Kidney epithelial cell (primary cell): ENCODE data around the gene TMEM14A. TPM values are rescaled to one million over a fixed set of nuclear protein-coding genes. Genes with fewer than 3 reads are reported as not detected.

Experiments
- DNase-seq: peaks from one replicate; pipeline ENCODE4 v3.0.0-alpha.2; 2010; ENCODE audit warnings: low read depth
- H3K27me3 ChIP-seq: 2 replicates; pipeline ENCODE4 v1.6.0; 2011; ENCODE audit warnings: low read length; ENCODE audit not compliant: control insufficient read depth, insufficient read depth
- H3K36me3 ChIP-seq: 2 replicates; pipeline ENCODE4 v1.5.1; 2011; ENCODE audit warnings: low read length; ENCODE audit not compliant: control insufficient read depth, insufficient read depth
- H3K4me3 ChIP-seq: 2 replicates; pipeline ENCODE4 v1.5.1; 2011; ENCODE audit warnings: low read depth, mild to moderate bottlenecking, control low read depth, low read length
- total RNA-seq: library from RNA; depleted of rRNA; stranded (reverse); fragments of >200 nt; gene quantifications from 2 replicates; pipeline ENCODE4 v1.2.3, GENCODE V29; 2015
- TF ChIP-seq, protein P1 (sequence below): IDR thresholded peaks from 2 replicates; pipeline ENCODE4 v1.5.1; 2011; ENCODE audit warnings: mild to moderate bottlenecking, moderate library complexity, low read length, control low read depth, inconsistent platforms; ENCODE audit not compliant: insufficient read depth, poor library complexity, severe bottlenecking

Gene TMEM14A
- total RNA-seq, 1 donor from 2014 or later, result 35.3 TPM

DNA sequence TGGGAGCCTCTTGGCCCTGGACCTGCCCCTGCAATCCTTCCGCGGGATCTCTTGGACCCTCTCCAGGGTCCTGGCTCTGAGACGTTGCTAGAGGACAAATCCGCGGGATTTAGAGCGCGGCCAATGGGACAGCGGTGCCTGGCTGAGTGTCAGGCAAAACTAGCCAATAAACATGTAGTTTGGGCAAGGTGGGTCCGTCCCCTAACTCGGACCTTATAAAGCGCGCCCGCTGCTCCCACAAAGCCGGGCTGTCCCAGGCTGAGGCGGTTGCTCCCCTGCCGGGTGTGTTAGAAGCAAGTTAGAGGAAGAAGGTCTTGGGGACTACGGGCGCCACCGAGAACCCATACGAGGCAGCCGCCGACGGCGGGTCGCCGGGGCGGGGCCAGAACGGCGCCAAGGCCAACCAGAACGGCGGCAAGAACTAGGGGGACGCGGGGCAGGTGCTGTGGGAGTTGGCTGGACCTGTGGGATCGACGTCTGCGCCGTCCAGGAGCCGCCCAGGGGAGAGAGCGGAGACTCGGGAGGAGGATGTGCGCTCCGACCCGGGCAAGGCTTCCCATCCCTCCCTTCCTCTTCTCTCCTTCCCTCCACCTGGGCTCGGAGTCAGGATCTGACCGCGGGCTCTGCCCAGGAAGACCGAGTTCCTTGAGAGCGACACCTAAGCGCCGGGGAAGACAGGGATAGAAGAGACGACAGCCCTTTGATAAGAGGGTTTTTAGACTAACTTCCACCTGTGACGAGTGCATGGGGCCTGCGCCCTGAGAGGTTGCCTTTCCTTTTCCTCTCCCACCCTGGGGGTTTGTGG lies 6.5 kb upstream of the TMEM14A start:
- H3K27me3 ChIP-seq, result no peaks in the 10 kb centered on the region
- H3K36me3 ChIP-seq, result no peaks in the 10 kb centered on the region
- peak overlapping the region; percentile 56 for H3K4me3 ChIP-seq
- TF ChIP-seq, protein P1, sequence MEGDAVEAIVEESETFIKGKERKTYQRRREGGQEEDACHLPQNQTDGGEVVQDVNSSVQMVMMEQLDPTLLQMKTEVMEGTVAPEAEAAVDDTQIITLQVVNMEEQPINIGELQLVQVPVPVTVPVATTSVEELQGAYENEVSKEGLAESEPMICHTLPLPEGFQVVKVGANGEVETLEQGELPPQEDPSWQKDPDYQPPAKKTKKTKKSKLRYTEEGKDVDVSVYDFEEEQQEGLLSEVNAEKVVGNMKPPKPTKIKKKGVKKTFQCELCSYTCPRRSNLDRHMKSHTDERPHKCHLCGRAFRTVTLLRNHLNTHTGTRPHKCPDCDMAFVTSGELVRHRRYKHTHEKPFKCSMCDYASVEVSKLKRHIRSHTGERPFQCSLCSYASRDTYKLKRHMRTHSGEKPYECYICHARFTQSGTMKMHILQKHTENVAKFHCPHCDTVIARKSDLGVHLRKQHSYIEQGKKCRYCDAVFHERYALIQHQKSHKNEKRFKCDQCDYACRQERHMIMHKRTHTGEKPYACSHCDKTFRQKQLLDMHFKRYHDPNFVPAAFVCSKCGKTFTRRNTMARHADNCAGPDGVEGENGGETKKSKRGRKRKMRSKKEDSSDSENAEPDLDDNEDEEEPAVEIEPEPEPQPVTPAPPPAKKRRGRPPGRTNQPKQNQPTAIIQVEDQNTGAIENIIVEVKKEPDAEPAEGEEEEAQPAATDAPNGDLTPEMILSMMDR, result no peak
- DNase-seq, result peak; percentile 82

DNA sequence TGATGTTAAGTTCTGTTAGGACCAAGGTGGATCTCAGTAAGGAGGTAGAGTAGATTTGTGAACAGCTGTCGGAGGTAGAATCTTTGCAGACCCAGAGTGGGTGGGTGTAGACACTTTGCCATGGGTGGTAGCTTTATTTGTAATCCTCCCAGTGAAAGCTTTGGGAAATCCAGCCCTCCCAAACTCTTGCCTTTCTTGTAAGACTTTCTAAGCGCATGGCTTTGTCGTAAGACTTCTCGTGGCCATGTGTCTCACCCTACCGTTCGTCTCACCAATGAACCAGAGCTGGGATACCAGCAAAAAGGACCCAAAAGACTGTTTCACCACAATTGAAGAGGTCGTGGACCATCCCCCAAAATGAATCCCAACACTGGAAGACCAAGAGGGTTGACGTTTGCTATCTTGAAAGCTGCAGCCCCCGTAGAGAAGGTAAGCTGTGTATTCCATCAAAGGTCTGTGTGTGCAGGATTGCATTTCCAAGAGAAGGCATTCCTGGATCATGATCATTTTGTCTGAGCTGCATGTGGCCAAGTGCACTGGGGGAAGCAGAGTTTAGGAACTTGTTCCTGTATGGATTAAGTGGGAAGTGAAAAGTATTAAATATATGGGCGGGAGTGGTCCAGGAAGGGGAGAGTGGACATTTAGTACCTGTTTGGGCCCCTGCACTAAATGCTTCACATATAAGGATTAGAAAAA lies 5.8 kb upstream of the TMEM14A start:
- no peaks in the 10 kb centered on the region for H3K36me3 ChIP-seq
- TF ChIP-seq, protein P1, result no peak
- H3K4me3 ChIP-seq, result peak overlapping the region; percentile 56
- H3K27me3 ChIP-seq, result no peaks in the 10 kb centered on the region
- DNase-seq, result no peak

DNA sequence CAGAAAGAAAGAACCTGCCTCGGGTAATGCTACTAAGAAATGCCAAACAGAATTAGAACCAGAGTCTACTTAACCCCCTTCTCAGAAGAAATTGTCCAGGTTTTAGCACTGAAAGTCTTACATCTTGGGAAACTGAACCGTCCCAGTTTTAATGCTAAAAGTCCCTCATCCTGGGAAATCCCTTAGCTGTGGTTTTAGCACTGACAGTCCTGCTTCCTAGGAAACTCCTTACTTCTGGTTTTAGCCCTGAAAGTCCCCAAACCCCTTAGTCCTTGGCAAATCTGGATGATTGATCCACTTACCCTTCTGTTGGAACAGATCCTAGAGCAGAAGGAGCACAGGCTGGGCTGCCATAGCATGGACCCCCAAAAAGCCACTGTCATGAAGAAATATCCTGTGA lies 4.8 kb upstream of the TMEM14A start:
- no peak overlapping the region for H3K4me3 ChIP-seq
- H3K27me3 ChIP-seq, result no peaks in the 10 kb centered on the region
- DNase-seq, result no peak
- TF ChIP-seq, protein P1, result no peak
- no peaks in the 10 kb centered on the region for H3K36me3 ChIP-seq

DNA sequence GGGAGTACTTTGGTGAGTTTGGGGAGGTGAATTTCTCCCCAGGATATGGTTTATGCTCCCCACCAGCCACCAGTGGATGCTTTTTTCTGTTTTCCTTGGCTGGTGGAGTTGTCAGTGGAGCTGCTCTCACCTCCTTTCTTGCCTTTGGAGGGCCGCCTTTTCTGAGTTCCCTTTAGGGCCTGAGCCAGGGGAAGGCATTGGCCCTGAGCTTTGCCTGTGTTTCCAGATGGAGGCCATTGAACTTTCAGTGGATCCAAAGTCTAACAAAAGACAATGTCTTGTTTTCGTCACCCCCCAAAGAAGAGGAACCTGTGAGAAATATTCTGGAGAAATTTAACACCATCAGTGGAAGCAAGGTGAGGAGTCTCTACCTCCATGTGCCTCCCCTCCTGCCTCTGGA lies 4.4 kb upstream of the TMEM14A start:
- TF ChIP-seq, protein P1, result no peak
- Histone ChIP-seq H3K27me3 (no peaks in the 10 kb centered on the region), H3K36me3 (no peaks in the 10 kb centered on the region), H3K4me3 (no peak overlapping the region)
- DNase-seq, result no peak

DNA sequence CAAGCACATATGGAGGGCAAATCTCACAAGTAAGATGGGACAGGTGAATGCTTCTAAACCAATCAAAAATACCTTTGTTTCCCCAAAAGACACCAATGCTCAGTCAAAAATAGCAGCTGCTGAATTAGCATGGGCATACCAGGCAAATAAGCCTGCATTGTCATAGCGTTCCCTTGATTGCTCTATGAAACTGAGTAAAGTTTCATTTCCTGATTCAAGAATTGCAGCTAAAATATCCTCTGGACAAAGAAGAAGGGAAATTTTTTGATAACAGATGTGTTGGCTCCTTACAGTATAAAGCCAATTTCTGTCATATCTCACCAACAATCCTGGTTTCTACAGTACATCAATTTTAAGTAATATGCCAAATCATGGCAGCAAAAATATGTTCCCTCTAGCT lies 3.3 kb upstream of the TMEM14A start:
- TF ChIP-seq, protein P1, result no peak
- Histone ChIP-seq H3K36me3 (no peaks in the 10 kb centered on the region), H3K4me3 (no peak overlapping the region), H3K27me3 (no peaks in the 10 kb centered on the region)
- no peak for DNase-seq
